ENCODE data around the gene C11orf97.
"Not testable (repeated sequence)": the region's sequence is repeated elsewhere in the genome, so short reads cannot be mapped to it uniquely, and the experiment has no call there.

DNA sequence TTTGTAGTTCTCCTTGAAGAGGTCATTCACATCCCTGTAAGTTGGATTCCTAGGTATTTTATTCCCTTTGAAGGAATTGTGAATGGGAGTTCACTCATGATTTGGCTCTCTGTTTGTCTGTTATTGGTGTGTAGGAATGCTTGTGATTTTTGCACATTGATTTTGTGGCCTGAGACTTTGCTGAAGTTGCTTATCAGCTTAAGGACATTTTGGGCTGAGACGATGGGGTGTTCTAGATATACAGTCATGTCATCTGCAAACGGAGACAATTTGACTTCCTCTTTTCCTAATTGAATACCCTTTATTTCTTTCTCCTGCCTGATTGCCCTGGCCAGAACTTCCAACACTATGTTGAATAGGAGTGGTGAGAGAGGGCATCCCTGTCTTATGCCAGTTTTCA lies 60.7 kb downstream of the C11orf97 start:
- TF ChIP-seq, protein P1, sequence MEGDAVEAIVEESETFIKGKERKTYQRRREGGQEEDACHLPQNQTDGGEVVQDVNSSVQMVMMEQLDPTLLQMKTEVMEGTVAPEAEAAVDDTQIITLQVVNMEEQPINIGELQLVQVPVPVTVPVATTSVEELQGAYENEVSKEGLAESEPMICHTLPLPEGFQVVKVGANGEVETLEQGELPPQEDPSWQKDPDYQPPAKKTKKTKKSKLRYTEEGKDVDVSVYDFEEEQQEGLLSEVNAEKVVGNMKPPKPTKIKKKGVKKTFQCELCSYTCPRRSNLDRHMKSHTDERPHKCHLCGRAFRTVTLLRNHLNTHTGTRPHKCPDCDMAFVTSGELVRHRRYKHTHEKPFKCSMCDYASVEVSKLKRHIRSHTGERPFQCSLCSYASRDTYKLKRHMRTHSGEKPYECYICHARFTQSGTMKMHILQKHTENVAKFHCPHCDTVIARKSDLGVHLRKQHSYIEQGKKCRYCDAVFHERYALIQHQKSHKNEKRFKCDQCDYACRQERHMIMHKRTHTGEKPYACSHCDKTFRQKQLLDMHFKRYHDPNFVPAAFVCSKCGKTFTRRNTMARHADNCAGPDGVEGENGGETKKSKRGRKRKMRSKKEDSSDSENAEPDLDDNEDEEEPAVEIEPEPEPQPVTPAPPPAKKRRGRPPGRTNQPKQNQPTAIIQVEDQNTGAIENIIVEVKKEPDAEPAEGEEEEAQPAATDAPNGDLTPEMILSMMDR (IDR thresholded peaks at IDR 0.05) = not testable (repeated sequence)
- TF ChIP-seq POLR2A, EP300 (IDR thresholded peaks at IDR 0.05): not testable (repeated sequence)

All from gastroesophageal sphincter (tissue), 3 donors.